HCT116 (cell line): ENCODE measurements around the gene PCNT. TPM values are rescaled to one million over a fixed set of nuclear protein-coding genes. Genes with fewer than 3 reads are reported as not detected.

Source experiments
- ATAC-seq: fragments of 200-7000 bp; cut with Tn5 transposase; 2 replicates; pipeline ENCODE4 v1.9.1; 2020; ENCODE audit warnings: mild to moderate bottlenecking, moderate library complexity
- BruUV-seq: library from RNA; stranded (reverse); fragments of 400-500 nt; replicated peaks from 2 replicates; lab custom pipeline; 2021; lab: Mats Ljungman, UMichigan
- CTCF ChIA-PET: fragments of 300-600 bp; sonication (Branson Sonifier 250); formaldehyde crosslinking; loops from one replicate; lab custom pipeline; 2021; ENCODE audit warnings: antibody characterized with exemption; lab: Charles Lee
- POLR2A ChIA-PET: fragments of 300-600, 350-600 bp; sonication (Branson Sonifier 250); formaldehyde crosslinking; loops from one replicate; lab custom pipeline; 2021; ENCODE audit warnings: antibody characterized with exemption; lab: Charles Lee
- RAD21 ChIA-PET, 2 experiments: fragments of 300-600 bp; sonication (Branson Sonifier 250); formaldehyde crosslinking; loops; one replicate each; lab custom pipeline; 2023; ENCODE audit warnings: low total read pairs in 2 of 2; ENCODE audit not compliant: uncharacterized antibody in 2 of 2, unreplicated experiment in 2 of 2, low non-redundant PET in 1 of 2; lab: Charles Lee
- DNase-seq: peaks from one replicate; pipeline ENCODE4 v3.0.0-alpha.2; 2010; ENCODE audit warnings: low read depth, low spot score
- H2AFZ ChIP-seq: fragments of 200-600 bp; shearing (Covaris generic), sonication (generic); 2 replicates; pipeline ENCODE4 v1.6.1; 2017; ENCODE audit warnings: low read depth, mixed run types, mixed read lengths, antibody characterized with exemption, low read length; ENCODE audit not compliant: poor library complexity, severe bottlenecking
- H3K27ac ChIP-seq: 2 replicates; pipeline ENCODE4 v1.5.1; 2012; ENCODE audit warnings: low read depth, low read length
- H3K27me3 ChIP-seq: fragments of 200-600 bp; sonication (generic); 2 replicates; pipeline ENCODE4 v1.6.1; 2016; ENCODE audit warnings: mixed run types, low read length, mixed read lengths; ENCODE audit not compliant: insufficient read depth
- H3K36me3 ChIP-seq, 2 experiments: fragments of 200-500 bp in 1 of 2; fragments of 200-600 bp in 1 of 2; sonication (Bioruptor generic) in 1 of 2; sonication (generic) in 1 of 2; 2 replicates each; pipeline versions ENCODE4 v1.5.1 to v1.6.1; 2014 to 2016; ENCODE audit warnings: low read length in 2 of 2, inconsistent platforms in 1 of 2, mixed read lengths in 1 of 2, mixed run types in 1 of 2; ENCODE audit not compliant: insufficient read depth in 2 of 2, control insufficient read depth in 1 of 2
- H3K4me1 ChIP-seq, 2 experiments: fragments of 200-600 bp in 1 of 2; sonication (generic) in 1 of 2; 2 replicates each; pipeline versions ENCODE4 v1.5.1 to v1.6.1; 2012 to 2017; ENCODE audit warnings: low read length in 2 of 2, inconsistent platforms in 1 of 2, mild to moderate bottlenecking in 1 of 2, mixed read lengths in 1 of 2, mixed run types in 1 of 2, moderate library complexity in 1 of 2; ENCODE audit not compliant: insufficient read depth in 2 of 2, control insufficient read depth in 1 of 2
- H3K4me2 ChIP-seq: fragments of 200-600 bp; sonication (generic); 2 replicates; pipeline ENCODE4 v1.6.1; 2017; ENCODE audit warnings: mixed run types, low read length, mixed read lengths
- H3K4me3 ChIP-seq, 2 experiments: fragments of 200-600 bp in 1 of 2; sonication (generic) in 1 of 2; replicated peaks in 1 of 2; 2 replicates each; pipeline ENCODE4 v1.5.1; 2011 to 2016; ENCODE audit warnings: low read length in 2 of 2, control low read depth in 1 of 2, low read depth in 1 of 2, mild to moderate bottlenecking in 1 of 2, mixed read lengths in 1 of 2, mixed run types in 1 of 2
- H3K79me2 ChIP-seq: fragments of 200-600 bp; sonication (generic); 2 replicates; pipeline ENCODE4 v1.6.1; 2017; ENCODE audit warnings: mild to moderate bottlenecking, mixed run types, low read length, moderate library complexity, mixed read lengths; ENCODE audit not compliant: insufficient read depth
- H3K9ac ChIP-seq: fragments of 200-600 bp; sonication (generic); 2 replicates; pipeline ENCODE4 v1.6.1; 2016; ENCODE audit warnings: low read length, mixed read lengths
- H3K9me2 ChIP-seq: fragments of 200-600 bp; sonication (generic), shearing (Covaris generic); 2 replicates; pipeline ENCODE4 v1.6.1; 2017; ENCODE audit warnings: mixed run types, mild to moderate bottlenecking, moderate library complexity; ENCODE audit not compliant: insufficient read depth
- H3K9me3 ChIP-seq, 2 experiments: fragments of 200-500 bp in 1 of 2; fragments of 200-600 bp in 1 of 2; sonication (Bioruptor generic) in 1 of 2; sonication (generic) in 1 of 2; 2 replicates each; pipeline ENCODE4 v1.6.1; 2014 to 2017; ENCODE audit warnings: low read length in 2 of 2, mixed read lengths in 2 of 2, inconsistent platforms in 1 of 2, low read depth in 1 of 2, mild to moderate bottlenecking in 1 of 2, mixed run types in 1 of 2, moderate library complexity in 1 of 2; ENCODE audit not compliant: control insufficient read depth in 1 of 2, insufficient read depth in 1 of 2
- H4K20me1 ChIP-seq: fragments of 200-600 bp; sonication (generic), shearing (Covaris generic); 2 replicates; pipeline ENCODE4 v1.6.1; 2017; ENCODE audit warnings: mixed run types, mild to moderate bottlenecking, moderate library complexity; ENCODE audit not compliant: insufficient read depth
- ATF3 ChIP-seq: IDR thresholded peaks from 2 replicates; pipeline ENCODE4 v1.6.1; 2012
- CBX3 ChIP-seq: IDR thresholded peaks from 2 replicates; pipeline ENCODE4 v1.6.1; 2012; ENCODE audit warnings: low read depth
- CEBPB ChIP-seq: IDR thresholded peaks from 2 replicates; pipeline ENCODE4 v1.6.1; 2012; ENCODE audit warnings: low read depth
- CTCF ChIP-seq, 3 experiments: fragments of 200-600 bp in 1 of 3; sonication (generic) in 1 of 3; IDR thresholded peaks in 2 of 3; conservative IDR thresholded peaks in 1 of 3; 2 replicates each; pipeline ENCODE4 v1.5.1; 2012 to 2017; ENCODE audit warnings: low read depth in 2 of 3, low read length in 2 of 3, antibody characterized with exemption in 1 of 3, borderline replicate concordance in 1 of 3, control low read depth in 1 of 3, mild to moderate bottlenecking in 1 of 3, mixed read lengths in 1 of 3, mixed run types in 1 of 3, moderate library complexity in 1 of 3; ENCODE audit not compliant: insufficient read depth in 1 of 3
- EGR1 ChIP-seq: IDR thresholded peaks from 2 replicates; pipeline ENCODE4 v1.6.1; 2012; ENCODE audit warnings: low read depth
- EZH2 ChIP-seq: fragments of 200-600 bp; sonication (generic); IDR thresholded peaks from 2 replicates; pipeline ENCODE4 v1.6.1; 2017; ENCODE audit warnings: antibody characterized with exemption, mixed run types
- EZH2phosphoT487 ChIP-seq: fragments of 200-600 bp; IDR thresholded peaks from 2 replicates; pipeline ENCODE4 v1.6.1; 2018; ENCODE audit warnings: antibody characterized with exemption, borderline replicate concordance
- FOSL1 ChIP-seq: IDR thresholded peaks from 2 replicates; pipeline ENCODE4 v1.6.1; 2012; ENCODE audit warnings: low read depth
- JUND ChIP-seq: IDR thresholded peaks from 2 replicates; pipeline ENCODE4 v1.6.1; 2012
- POLR2A ChIP-seq: IDR thresholded peaks from 2 replicates; pipeline ENCODE4 v1.7.0; 2011; ENCODE audit warnings: borderline replicate concordance; ENCODE audit not compliant: insufficient read depth, insufficient read length; ENCODE audit errors: extremely low read depth
- POLR2AphosphoS5 ChIP-seq: IDR thresholded peaks from 2 replicates; pipeline ENCODE4 v1.6.1; 2011; ENCODE audit warnings: mild to moderate bottlenecking, low read depth, low read length, moderate library complexity
- RAD21 ChIP-seq: IDR thresholded peaks from 2 replicates; pipeline ENCODE4 v1.6.1; 2012; ENCODE audit warnings: low read depth, mild to moderate bottlenecking
- SIN3A ChIP-seq: IDR thresholded peaks from 2 replicates; pipeline ENCODE4 v1.6.1; 2012; ENCODE audit warnings: low read depth
- SP1 ChIP-seq: IDR thresholded peaks from 2 replicates; pipeline ENCODE4 v1.6.1; 2012; ENCODE audit warnings: low read depth
- TCF7L2 ChIP-seq: IDR thresholded peaks from 2 replicates; pipeline ENCODE4 v1.7.0; 2011; ENCODE audit warnings: borderline replicate concordance, inconsistent platforms; ENCODE audit not compliant: insufficient read depth, insufficient read length; ENCODE audit errors: extremely low read depth
- YY1 ChIP-seq: IDR thresholded peaks from 2 replicates; pipeline ENCODE4 v1.6.1; 2011; ENCODE audit warnings: low read length, low read depth, moderate library complexity, mild to moderate bottlenecking; ENCODE audit not compliant: insufficient replicate concordance; ENCODE audit errors: extremely low read depth
- ZFX ChIP-seq: fragments of 450-650 bp; IDR thresholded peaks from 2 replicates; pipeline ENCODE4 v1.6.1; 2017
- intact Hi-C: fragments of 100-400 bp; cut with micrococcal nuclease; formaldehyde crosslinking; loops from 2 replicates; pipeline ENCODE4 v1.10.0; 2022
- total RNA-seq: library from RNA; stranded (reverse); gene quantifications from one replicate; pipeline ENCODE4 v1.2.1, GENCODE V29; 2021; ENCODE audit not compliant: unreplicated experiment
- TF ChIP-seq, protein P1 (sequence below): IDR thresholded peaks from 2 replicates; pipeline ENCODE4 v1.6.1; 2011; ENCODE audit warnings: mild to moderate bottlenecking, low read length, moderate library complexity; ENCODE audit not compliant: insufficient replicate concordance; ENCODE audit errors: extremely low read depth

Gene PCNT
- total RNA-seq, 1 experiment from 2014 or later, result 43.6 TPM

DNA sequence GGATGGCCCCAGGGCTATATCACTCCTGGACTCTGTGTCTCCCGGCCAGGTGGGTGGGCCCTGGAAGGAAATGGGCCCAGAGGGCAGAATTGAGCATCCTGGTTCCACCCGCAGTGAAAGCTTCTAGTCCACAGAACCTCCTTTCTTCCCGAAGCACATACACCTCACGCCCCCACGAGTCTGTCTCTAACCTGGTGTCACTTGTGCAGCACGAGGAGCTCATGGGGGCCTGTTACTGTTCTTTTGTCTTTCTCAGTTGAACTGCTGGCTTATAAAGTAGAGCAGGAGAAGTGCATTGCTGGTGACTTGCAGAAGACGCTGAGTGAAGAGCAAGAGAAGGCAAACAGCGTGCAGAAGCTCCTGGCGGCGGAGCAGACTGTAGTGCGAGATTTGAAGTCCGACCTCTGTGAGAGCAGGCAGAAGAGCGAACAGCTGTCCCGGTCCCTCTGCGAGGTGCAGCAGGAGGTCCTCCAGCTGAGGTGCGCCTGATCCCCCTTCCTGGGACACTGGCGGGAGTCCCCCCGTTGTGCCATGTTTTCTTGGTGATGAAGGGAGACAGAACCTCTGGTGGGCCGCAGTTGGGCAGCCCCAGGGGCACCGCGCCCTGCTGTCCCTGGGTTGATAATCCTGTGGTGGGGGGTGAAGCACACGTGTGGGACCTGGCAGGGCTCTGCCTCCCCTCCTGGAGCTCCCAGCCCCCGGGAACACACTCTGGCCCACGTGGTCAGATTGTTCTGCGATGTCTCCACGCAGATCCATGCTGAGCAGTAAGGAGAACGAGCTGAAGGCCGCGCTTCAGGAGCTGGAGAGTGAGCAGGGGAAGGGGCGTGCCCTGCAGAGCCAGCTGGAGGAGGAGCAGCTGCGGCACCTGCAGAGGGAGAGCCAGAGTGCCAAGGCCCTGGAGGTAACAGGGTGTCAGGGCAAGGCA, 106.1 kb downstream of the PCNT start:
- no peak overlapping the region for H3K4me2 ChIP-seq
- intact Hi-C loops, result no loop called here
- no peak for ATAC-seq
- no peaks in the 10 kb centered on the region for H3K27me3 ChIP-seq
- no peak overlapping the region for H3K4me3 ChIP-seq
- RAD21 ChIA-PET, result no interaction called here
- no peak for DNase-seq
- no TSS peak for BruUV-seq
- H3K27ac ChIP-seq, result no peak overlapping the region
- H3K9me2 ChIP-seq, result no peaks in the 10 kb centered on the region
- no peaks in the 10 kb centered on the region for H3K4me1 ChIP-seq
- CTCF ChIA-PET, result no interaction called here
- no peaks in the 10 kb centered on the region for H3K9me3 ChIP-seq
- no peaks in the 10 kb centered on the region for H3K79me2 ChIP-seq
- H3K36me3 ChIP-seq, result peaks cover 2 to 6% of the 10 kb centered on the region in 2 experiments; a peak in 2 of 4 replicates
- H4K20me1 ChIP-seq, result no peaks in the 10 kb centered on the region
- H2AFZ ChIP-seq, result no peak overlapping the region
- POLR2A ChIA-PET, result no interaction called here
- TF ChIP-seq POLR2A (no peak), EZH2phosphoT487 (no peak), EGR1 (no peak), JUND (no peak), SIN3A (no peak), SP1 (no peak), CEBPB (no peak), ZFX (no peak), RAD21 (no peak), FOSL1 (no peak), ATF3 (no peak), CBX3 (no peak), CTCF (IDR thresholded peaks at IDR 0.05 in 2 of 3, conservative IDR thresholded peaks at IDR 0.05 in 1 of 3; ENCODE audit: borderline replicate concordance in 1 of 3, insufficient read depth in 1 of 3, low read depth in 2 of 3, low read length in 2 of 3) (no peak), YY1 (no peak), EZH2 (no peak), TCF7L2 (no peak), POLR2AphosphoS5 (no peak)
- TF ChIP-seq, protein P1, sequence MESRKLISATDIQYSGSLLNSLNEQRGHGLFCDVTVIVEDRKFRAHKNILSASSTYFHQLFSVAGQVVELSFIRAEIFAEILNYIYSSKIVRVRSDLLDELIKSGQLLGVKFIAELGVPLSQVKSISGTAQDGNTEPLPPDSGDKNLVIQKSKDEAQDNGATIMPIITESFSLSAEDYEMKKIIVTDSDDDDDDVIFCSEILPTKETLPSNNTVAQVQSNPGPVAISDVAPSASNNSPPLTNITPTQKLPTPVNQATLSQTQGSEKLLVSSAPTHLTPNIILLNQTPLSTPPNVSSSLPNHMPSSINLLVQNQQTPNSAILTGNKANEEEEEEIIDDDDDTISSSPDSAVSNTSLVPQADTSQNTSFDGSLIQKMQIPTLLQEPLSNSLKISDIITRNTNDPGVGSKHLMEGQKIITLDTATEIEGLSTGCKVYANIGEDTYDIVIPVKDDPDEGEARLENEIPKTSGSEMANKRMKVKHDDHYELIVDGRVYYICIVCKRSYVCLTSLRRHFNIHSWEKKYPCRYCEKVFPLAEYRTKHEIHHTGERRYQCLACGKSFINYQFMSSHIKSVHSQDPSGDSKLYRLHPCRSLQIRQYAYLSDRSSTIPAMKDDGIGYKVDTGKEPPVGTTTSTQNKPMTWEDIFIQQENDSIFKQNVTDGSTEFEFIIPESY, result no peak
- H3K9ac ChIP-seq, result no peak overlapping the region
